HG03521 (cell line): ENCODE results near the gene TTI1.

ENCODE experiments used
- ATAC-seq: cut with Tn5 transposase; IDR thresholded peaks from one replicate; pipeline ENCODE4 v1.9.1; 2021; ENCODE audit warnings: mild to moderate bottlenecking, moderate library complexity; ENCODE audit not compliant: unreplicated experiment

Gene TTI1

GRCh38 chr20:37989601-37990295 is 43.5 kb downstream of the TTI1 start:
- no peak for ATAC-seq

GRCh38 chr20:37988306-37988954 is 44.8 kb downstream of the TTI1 start:
- ATAC-seq, result no peak

DNA sequence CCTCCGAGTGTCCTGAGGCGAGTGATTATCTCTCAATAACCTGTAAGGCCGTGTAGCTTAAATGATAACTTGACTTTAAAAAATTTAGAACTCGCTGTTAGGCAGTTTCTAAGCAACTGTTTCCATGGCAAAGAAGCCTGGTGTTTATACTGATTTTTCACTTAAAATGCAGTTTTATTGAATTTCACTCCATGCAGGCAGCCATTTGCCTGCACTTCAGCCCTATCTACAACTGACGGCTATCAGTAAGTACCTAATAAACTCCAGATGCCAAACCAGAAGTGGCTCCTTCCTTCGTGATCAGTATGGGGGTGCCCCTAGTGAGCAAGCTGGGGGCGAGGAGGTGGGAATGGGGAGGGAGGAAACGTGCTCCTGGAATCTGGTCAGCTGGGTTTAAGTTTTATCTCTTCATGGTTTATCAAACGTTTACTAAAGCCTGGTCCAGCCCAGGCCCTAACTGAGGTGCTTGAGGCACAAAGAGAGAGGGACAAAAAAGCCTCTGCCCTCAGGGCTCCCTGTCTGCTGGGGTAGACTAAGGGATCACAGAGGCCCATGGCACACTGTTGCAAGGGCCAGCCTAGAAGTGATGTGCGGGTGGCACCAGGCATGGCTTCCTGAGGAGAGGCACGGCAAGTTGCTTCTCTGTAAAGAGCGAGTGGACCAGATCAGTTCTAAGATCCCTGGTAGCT is 45.5 kb downstream of the TTI1 start:
- no peak for ATAC-seq

- no peak for ATAC-seq
Measured at GRCh38 chr20:37986873-37987601, 46.2 kb downstream of the TTI1 start.

DNA sequence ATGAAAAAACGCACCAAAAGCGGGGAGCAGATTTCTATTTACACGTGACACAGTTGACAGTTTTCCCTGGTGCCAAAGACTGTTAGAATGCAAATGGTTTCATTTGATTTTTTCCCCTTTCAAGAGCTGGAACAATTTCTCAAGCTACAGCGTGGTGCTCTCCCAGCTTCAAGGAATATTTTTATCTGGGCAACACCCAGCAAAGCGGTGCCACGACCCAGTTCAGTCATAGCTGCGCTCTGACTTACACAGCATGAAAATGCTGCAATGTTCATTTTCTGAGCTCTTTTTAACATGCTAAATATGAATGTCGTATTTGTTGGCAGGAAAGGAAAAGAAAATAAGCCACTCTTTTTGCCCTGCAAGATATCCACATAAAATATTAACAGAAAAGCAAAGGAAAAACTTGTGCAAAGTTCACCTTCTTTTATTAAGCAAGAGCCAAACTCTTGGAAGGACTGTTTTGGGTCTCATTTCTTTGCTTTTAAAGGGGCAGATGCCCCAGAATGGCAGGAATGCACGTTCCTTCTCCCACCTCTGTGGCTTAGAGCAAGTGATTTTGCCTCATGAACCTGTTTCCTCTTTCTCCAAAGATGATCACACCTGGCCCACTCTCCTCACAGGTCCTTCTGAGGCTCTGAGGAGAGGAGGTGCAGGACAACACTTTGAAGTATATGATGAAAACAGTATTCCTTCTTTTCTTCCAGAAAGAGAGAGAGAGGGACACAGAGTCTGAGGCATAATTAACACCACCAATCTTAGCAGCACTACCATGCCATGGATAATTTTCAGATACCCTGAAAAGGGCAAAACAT is 47.0 kb downstream of the TTI1 start:
- no peak for ATAC-seq

DNA sequence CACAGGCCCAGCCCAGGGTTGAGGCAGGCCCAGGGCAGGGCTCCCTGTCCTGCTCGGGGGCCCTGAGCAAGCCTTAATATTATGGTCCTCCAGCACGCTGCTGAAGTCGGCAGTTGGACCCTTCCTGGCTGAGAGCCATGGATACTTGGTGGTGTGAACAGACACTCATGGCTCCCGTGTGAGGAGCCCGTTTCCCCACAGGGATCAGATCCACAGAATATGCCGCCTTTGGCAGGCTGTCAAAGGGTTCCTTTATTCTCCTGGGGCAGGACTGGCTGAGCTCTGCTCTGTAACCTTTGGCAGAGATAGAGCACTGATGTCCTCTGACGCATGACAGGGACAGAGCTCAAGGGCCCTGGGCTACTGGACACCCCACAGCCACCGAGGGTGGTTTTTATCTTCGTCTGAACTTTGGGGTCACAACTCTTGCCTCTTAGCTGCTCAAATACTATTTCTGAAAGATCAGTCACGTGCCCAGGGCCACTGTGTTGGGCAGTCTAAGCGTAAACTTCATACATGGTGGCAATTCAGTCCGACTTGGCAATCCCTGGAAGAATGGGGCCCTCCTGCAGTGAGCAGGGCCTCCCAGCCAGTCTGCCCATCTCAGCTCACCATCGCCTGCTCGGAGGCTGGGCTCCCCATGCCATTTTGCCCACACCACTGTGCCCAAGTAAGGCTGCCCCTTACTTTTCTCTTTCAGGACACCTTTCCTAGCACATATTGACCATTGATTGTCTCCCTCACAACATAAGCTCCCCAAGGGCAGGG is 49.1 kb downstream of the TTI1 start:
- ATAC-seq, result no peak

DNA sequence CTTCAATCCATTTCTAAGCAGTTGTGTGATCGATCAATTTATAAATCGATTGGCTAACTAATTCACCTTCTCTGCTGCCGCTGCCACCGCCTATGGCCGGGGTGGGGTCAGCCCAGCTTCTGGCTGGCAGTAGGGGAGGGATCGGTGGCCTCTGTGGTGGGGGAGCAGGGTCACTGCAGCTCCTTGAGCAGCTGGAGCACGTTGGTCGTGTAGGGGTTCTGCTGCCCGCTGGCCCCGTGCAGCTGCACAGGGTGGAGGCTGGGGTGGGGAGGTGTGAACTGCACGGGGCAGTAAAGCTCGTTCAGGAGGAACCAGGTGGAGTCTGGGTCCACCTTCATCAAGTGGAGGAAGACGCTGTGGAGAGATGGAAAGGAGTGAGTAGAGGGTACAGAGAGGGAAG is 50.0 kb downstream of the TTI1 start:
- ATAC-seq, result no peak

- no peak for ATAC-seq
Measured at GRCh38 chr20:37981568-37981967, 51.7 kb downstream of the TTI1 start.

DNA sequence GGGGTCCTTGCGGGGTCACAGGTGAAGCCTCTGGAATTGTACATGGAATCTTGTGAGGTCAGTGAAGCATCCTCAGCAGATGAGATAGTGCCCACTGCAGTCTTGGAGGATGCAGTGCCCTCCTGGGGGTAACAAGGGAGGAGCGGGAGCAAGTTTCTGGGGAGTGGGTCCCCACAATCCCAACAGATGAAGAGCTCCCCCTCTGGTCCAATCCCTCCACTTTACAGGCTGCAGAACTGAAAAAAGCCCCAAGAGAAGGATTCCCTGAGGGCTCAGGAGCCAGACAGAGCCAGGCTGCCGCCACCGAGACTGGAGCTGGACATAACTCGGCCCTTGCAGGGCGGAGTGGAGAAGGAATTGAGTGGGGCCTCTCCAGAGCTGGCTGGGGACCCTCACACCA is 52.4 kb downstream of the TTI1 start:
- no peak for ATAC-seq

DNA sequence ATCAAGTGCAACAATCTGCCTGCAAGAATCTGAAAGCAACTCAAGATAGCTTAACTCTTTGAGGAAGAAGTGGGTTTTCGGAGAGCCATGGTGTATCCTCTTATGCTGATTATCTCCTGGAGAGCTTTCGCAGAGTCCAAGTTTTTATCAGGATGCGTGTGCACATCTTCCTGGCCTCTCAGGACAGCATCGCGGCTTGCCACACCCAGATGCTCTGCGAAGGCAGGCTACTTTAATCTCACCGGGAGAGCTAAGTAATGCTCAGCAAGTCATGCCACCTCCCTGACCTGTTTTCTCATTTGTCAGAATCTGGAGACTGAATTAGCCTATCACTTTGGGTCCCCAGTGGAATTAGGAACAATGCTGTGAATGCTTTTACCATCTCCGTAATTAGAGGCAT is 52.9 kb downstream of the TTI1 start:
- ATAC-seq, result no peak

DNA sequence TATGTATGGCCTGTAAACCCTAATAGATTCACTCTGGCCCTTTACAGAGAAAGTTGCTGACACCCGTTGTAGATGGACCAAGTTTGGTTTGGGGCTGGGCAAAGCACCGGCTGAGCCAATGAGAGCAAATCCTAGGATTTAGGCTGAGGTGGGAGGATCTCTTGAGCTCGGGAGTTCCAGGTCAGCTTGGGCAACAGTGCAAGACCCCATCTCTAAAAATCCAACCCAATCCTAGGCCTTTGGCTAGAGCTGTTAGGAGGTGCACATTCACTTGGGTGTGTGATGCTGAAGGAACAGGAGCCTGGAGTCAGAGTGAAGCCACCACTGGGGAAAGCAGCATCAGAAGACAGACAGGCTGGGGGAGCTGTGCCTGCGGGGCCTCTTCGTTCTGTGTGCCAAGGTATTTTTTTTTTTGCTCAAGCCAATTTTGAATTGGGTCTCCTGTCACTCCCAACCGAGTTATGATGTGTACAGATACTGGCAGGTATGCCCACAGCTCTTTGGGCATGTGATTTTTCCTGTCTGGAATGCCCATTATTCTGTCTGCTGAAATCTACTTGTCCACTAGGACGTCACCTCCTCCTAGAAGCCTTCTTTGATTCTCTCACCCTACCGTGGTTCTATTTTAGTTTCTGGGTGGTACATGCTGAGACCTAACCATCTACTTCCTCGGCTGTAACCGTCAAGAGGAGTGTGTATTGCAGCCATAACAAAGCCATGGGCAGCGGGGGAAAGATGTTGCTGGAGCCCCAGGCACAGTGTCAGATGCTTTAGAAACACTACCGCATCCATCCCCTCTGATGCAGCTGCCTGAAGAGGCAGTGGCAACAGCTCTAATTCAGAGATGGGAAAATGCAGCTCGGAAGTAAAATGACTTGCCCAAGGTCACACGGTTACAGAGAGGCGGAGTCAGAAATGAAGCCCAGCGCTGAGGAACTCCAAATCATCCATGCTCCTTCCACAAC is 54.0 kb downstream of the TTI1 start:
- ATAC-seq, result no peak

GRCh38 chr20:37977786-37978185 is 55.5 kb downstream of the TTI1 start:
- ATAC-seq, result no peak

GRCh38 chr20:37977338-37977737 is 55.9 kb downstream of the TTI1 start:
- ATAC-seq, result no peak

- ATAC-seq, result no peak
Measured at GRCh38 chr20:37976887-37977286, 56.4 kb downstream of the TTI1 start.

DNA sequence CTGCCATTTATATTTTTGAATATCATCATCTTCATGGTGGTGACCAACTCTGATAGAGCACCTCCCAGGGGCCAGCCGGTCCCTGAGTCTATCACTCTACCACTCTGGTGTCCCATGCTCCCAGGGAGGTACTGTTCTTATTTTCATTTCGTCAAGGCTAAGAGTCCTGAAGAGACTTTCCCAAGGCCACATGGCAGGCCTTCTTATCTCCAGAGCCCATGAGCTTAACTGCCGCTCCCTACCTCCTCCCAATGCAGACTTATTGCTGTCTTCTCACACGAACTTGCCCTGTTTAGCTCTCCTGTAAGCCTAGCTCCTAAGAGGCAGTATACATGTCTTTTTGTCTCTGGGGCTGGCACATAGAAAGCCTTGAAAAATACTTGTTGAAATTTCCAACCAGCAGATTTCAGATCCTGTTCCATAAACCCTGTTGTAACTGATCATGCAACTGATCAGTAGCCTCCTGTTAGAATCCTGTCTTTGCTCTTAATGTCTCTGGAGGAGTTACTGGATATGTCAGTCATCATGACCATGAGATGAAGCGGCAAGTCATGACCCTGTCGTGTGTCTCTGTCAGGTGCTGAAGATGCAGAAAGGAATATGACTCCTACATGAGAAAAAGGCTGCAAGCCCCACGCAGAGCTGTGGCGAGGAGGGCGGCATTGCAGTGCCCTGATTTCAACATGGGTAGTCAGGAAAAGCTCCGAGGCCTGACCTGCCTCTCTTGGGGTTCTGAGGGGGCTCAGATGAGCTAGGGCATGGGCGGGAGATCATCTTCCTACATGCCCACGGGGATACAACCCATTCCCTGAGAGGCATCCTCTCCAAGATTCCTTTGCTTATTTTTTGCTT is 60.0 kb downstream of the TTI1 start:
- no peak for ATAC-seq

DNA sequence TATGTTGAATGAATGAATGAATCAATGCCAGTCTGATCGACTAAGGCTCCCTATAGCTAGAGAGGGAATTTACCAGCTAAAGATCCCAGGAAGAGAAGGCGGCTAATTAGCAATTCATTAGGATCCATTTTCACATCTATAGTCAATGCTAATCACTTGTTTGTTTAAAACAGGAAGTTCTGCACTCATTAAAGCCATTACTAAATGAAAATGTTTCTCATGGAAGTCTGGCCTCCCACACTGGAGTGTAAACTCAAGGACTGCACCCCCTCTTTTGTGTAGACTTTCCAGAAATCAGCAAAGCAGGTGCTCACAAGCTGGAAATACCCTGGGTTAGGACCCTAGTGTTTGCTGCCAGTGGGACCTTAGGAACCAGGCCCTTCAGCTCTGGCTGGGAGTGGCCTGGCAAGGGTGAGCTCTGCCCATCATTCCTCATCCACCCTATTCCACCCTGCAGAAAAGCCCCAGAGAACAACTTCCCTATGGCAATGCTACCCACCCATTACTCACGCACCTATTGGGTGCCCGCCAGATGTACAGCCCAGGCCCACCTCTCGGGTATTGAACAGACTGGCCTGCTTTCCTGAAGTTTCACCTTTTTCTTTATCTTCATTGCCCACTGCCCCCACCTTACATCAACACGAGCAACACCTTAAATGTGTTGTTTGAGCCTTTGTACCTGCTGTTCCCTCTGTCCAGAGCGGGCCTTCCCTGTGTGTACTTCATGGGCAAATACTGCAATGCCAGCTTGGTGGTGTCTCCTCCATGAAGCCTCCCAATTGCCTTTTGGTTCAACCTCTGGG is 60.8 kb downstream of the TTI1 start:
- ATAC-seq, result no peak

- no peak for ATAC-seq
Measured at GRCh38 chr20:37971561-37972127, 61.6 kb downstream of the TTI1 start.
